ENCODE results near the gene PTPRT. TPM values are rescaled to one million over a fixed set of nuclear protein-coding genes. Genes with fewer than 3 reads are reported as not detected.

The PTPRT gene
- total RNA-seq, 1 experiment from 2014 or later: not detected

- Histone ChIP-seq H3K27me3 (ENCODE audit: control insufficient read depth, insufficient read depth, low read length) (no peaks in the 10 kb centered on the region; the same call in 1 of the 2 replicates), H3K4me3 (ENCODE audit: low read depth in 2 of 2, low read length in 2 of 2) (no peak overlapping the region), H3K27ac (ENCODE audit: low read length) (no peak overlapping the region), H3K4me1 (ENCODE audit: control insufficient read depth, insufficient read depth, low read length) (no peaks in the 10 kb centered on the region), H3K9me3 (ENCODE audit: control insufficient read depth, insufficient read depth, low read depth, low read length) (no peaks in the 10 kb centered on the region), H3K36me3 (ENCODE audit: control insufficient read depth, insufficient read depth, low read length) (no peaks in the 10 kb centered on the region)
- ChIA-PET POLR2A (no interaction called here), CTCF (no interaction called here)
- no TSS peak for BruUV-seq (replicated peaks)
- intact Hi-C loops (cut with micrococcal nuclease; ENCODE audit: unreplicated experiment): no loop called here
- no peak for DNase-seq (ENCODE audit: low read depth, low spot score)
- in situ Hi-C loops (cut with HindIII; ENCODE audit: low pct_unique_long_range_greater_than_20kb, low sequenced_read_pairs): no loop called here
- ATAC-seq: no peak
- TF ChIP-seq POLR2AphosphoS5 (IDR thresholded peaks at IDR 0.05; ENCODE audit: low read depth, low read length) (no peak), CTCF (IDR thresholded peaks at IDR 0.05) (no peak), TCF7L2 (IDR thresholded peaks at IDR 0.05; ENCODE audit: low read depth, low read length) (no peak), SIN3A (IDR thresholded peaks at IDR 0.05; ENCODE audit: borderline replicate concordance, insufficient read depth, low read depth, low read length) (no peak), REST (IDR thresholded peaks at IDR 0.05; ENCODE audit: insufficient read depth in 1 of 2, low read depth in 2 of 2, low read length in 1 of 2) (no peak)
These were observed 640.2 kb downstream of the PTPRT start for GRCh38 chr20:42549496-42549895.

GRCh38 chr20:42544926-42545325 lies 644.8 kb downstream of the PTPRT start:
- no peak overlapping the region for H3K4me3 ChIP-seq (ENCODE audit: low read depth in 2 of 2, low read length in 2 of 2)
- no peak for DNase-seq (ENCODE audit: low read depth, low spot score)
- intact Hi-C loops (cut with micrococcal nuclease; ENCODE audit: unreplicated experiment) (no loop called here), in situ Hi-C loops (cut with HindIII; ENCODE audit: low pct_unique_long_range_greater_than_20kb, low sequenced_read_pairs) (no loop called here)
- ATAC-seq: no peak
- ChIA-PET POLR2A (no interaction called here), CTCF (no interaction called here)
- no peaks in the 10 kb centered on the region for H3K36me3 ChIP-seq (ENCODE audit: control insufficient read depth, insufficient read depth, low read length)
- TF ChIP-seq CTCF (IDR thresholded peaks at IDR 0.05) (no peak), SIN3A (IDR thresholded peaks at IDR 0.05; ENCODE audit: borderline replicate concordance, insufficient read depth, low read depth, low read length) (no peak), REST (IDR thresholded peaks at IDR 0.05; ENCODE audit: insufficient read depth in 1 of 2, low read depth in 2 of 2, low read length in 1 of 2) (no peak)
- H3K9me3 ChIP-seq (ENCODE audit: control insufficient read depth, insufficient read depth, low read depth, low read length): no peaks in the 10 kb centered on the region
- H3K27ac ChIP-seq (ENCODE audit: low read length): no peak overlapping the region
- no TSS peak for BruUV-seq (replicated peaks)
- H3K4me1 ChIP-seq (ENCODE audit: control insufficient read depth, insufficient read depth, low read length): no peaks in the 10 kb centered on the region
- no peaks in the 10 kb centered on the region for H3K27me3 ChIP-seq (ENCODE audit: control insufficient read depth, insufficient read depth, low read length)

Measured in Panc1 (cell line).